ENCODE results near the gene AHDC1.
A peak's percentile ranks its signal among the peaks of the same experiment; 100 is the strongest.

AHDC1 gene

GRCh38 chr1:27527890-27528817, 75.8 kb downstream of the AHDC1 start:
- peak; percentile 86 to 95 for DNase-seq

- DNase-seq, result peak; percentile 87 to 95
Measured at GRCh38 chr1:27527223-27527889, 76.6 kb downstream of the AHDC1 start.

GRCh38 chr1:27526569-27527222, 77.2 kb downstream of the AHDC1 start:
- DNase-seq, result no peak

GRCh38 chr1:27525296-27526272, 78.4 kb downstream of the AHDC1 start:
- DNase-seq, result peak; percentile 60 to 91

GRCh38 chr1:27523337-27524020, 80.5 kb downstream of the AHDC1 start:
- DNase-seq, result peak in 1 of 2 experiments; percentile 73

GRCh38 chr1:27522432-27523336, 81.3 kb downstream of the AHDC1 start:
- DNase-seq, result peak in 1 of 2 experiments; percentile 37

- no peak for DNase-seq
Measured at GRCh38 chr1:27521861-27522431, 82.0 kb downstream of the AHDC1 start.

- DNase-seq, result no peak
Measured at GRCh38 chr1:27521336-27521831, 82.6 kb downstream of the AHDC1 start.

- DNase-seq, result no peak
Measured at GRCh38 chr1:27520651-27521050, 83.3 kb downstream of the AHDC1 start.

- DNase-seq, result peak in 1 of 2 experiments; percentile 50
Measured at GRCh38 chr1:27519331-27520258, 84.3 kb downstream of the AHDC1 start.

- DNase-seq, result no peak
Measured at GRCh38 chr1:27518808-27519207, 85.1 kb downstream of the AHDC1 start.

- no peak for DNase-seq
Measured at GRCh38 chr1:27517907-27518718, 85.8 kb downstream of the AHDC1 start.

- no peak for DNase-seq
Measured at GRCh38 chr1:27517301-27517700, 86.6 kb downstream of the AHDC1 start.

GRCh38 chr1:27515626-27516025, 88.3 kb downstream of the AHDC1 start:
- DNase-seq, result no peak

GRCh38 chr1:27513958-27514357, 90.0 kb downstream of the AHDC1 start:
- no peak for DNase-seq

- DNase-seq, result no peak
Measured at GRCh38 chr1:27513528-27513927, 90.4 kb downstream of the AHDC1 start.

GRCh38 chr1:27509127-27510080, 94.5 kb downstream of the AHDC1 start:
- DNase-seq, result no peak

Measured in NCI-H187 (cell line).